ENCODE measurements around the gene FLNC.

Gene FLNC

GRCh38 chr7:128801003-128801402 is 29.2 kb upstream of the FLNC start:
- no peak for DNase-seq (ENCODE audit: low spot score)

- DNase-seq (ENCODE audit: low spot score), result no peak
Observed at GRCh38 chr7:128801667-128802418, 28.4 kb upstream of the FLNC start.

DNA sequence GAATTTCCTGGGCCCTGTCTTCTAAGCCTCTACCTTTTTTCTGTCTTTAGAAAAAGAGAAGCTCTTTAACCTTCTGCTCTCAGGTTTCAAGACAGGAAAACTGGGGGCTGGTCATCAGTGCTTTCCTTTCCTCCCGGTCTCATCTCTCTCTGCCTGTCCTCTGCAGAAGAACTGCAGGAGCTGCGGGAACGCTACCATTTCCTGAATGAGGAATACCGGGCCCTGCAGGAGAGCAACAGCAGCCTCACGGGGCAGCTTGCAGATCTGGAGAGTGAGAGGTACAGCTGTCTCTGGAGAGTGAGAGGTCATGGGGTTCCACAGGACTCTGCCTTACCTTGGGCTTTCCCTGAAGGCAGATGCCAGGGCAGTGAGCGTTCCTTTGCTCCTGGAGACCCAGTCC is 25.7 kb upstream of the FLNC start:
- DNase-seq (ENCODE audit: low spot score), result no peak

DNA sequence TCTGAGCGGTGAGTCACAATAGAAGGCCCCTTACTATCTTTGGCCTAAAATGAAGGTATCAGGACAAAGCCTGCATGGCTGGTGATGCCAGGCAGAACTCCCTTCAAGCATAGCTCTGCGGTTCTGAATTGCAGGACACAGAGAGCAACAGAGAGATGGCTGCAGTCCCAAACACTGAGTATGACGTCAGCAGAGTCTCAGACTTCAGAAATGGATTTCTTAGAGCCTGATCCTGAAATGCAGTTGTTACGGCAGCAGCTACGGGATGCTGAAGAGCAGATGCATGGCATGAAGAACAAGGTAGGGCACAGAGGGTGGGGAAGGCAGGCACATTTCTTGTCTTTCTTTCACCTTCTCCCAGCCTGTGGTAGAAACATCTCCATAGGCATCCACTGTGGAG is 25.0 kb upstream of the FLNC start:
- no peak for DNase-seq (ENCODE audit: low spot score)

GRCh38 chr7:128807191-128807590 is 23.0 kb upstream of the FLNC start:
- no peak for DNase-seq (ENCODE audit: low spot score)

DNA sequence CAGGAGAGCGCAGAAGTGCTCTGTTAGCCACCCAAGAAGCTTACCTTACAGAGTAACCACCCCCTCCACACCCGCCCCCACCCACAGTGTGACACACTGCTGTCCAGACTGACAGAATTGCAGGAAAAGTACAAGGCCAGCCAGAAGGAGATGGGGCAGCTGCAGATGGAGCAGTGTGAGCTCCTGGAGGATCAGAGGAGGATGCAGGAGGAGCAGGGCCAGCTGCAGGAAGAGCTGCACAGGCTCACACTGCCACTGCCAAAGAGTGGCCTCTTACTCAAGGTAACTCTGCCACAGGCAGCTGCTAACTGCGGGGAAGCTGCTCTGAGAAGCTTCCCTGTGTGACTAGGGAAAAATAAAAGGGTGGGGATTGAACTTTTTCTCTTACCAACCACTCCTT is 20.8 kb upstream of the FLNC start:
- DNase-seq (ENCODE audit: low spot score), result no peak

DNA sequence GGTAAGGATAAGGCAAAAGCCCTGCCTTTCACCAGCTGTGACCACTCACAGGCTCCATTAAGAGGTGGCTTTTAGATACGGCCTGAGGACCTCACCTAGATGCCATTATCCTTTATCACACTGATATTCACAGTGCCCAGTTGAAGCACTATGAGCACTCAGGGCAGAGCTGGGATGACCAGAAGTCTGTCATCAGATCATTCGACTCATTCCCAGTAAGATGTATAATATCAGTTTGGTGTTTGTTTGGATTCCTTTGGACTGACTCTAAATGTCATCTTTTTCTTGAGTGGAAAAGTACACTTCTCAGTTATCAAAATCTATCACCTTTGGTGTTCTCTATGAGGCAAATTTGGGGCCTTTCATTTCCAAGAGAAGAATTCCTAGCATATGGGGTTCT is 19.7 kb upstream of the FLNC start:
- no peak for DNase-seq (ENCODE audit: low spot score)

DNA sequence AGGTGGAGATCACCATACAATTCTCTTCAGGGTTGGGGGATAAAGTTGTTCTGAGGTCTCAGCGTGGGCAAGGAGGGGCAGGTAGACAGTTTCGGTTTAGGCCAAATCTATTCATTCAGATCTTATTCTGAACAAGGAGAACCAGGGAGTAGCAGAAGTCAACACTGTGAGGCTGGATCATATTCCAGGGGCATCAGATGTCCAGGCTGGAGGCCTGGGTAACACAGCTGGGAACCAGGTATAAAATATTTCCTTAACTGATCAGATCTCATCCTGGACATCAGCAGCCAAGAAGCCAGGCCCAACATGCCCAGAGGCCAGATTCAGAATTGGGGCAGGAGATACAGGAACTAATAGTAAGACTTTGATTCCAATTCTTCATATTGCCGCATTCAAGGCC is 19.2 kb upstream of the FLNC start:
- no peak for DNase-seq (ENCODE audit: low spot score)

- no peak for DNase-seq (ENCODE audit: low spot score)
Observed at GRCh38 chr7:128811631-128812430, 18.4 kb upstream of the FLNC start.

DNA sequence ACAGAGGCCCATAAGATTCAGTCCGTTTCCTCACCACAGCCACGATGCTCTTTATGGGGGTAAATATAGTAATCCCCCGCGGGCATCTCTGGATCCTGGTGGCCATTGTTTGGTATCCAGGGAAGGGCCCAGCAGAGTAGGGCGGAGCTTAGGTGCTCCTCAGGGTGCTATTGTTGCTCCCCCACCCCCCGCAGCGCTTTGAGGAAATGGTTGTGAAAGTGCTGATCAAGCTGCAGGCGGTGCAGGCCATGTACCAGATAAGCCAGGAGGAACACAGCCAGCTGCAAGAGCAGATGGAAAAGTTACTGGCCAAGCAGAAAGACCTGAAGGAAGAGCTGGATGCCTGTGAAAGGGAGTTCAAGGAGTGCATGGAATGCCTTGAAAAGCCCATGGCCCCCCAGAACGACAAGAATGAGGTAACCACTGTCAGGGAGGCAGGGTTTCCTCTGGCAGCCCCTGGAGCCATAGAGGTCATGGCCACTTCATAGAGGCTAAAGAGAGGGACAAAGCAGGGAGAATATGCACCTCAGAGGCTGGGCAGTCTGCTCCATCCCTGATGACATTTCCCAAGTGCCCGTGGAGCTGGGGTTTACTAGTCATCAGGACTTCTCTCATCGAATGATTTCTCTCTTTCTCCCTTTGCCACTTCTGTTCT is 17.6 kb upstream of the FLNC start:
- DNase-seq (ENCODE audit: low spot score), result no peak

- no peak for DNase-seq (ENCODE audit: low spot score)
Observed at GRCh38 chr7:128814499-128814898, 15.7 kb upstream of the FLNC start.

- DNase-seq (ENCODE audit: low spot score), result no peak
Observed at GRCh38 chr7:128815289-128815942, 14.8 kb upstream of the FLNC start.

GRCh38 chr7:128818694-128819093 is 11.5 kb upstream of the FLNC start:
- no peak for DNase-seq (ENCODE audit: low spot score)

GRCh38 chr7:128821724-128822123 is 8.5 kb upstream of the FLNC start:
- DNase-seq (ENCODE audit: low spot score), result no peak

DNA sequence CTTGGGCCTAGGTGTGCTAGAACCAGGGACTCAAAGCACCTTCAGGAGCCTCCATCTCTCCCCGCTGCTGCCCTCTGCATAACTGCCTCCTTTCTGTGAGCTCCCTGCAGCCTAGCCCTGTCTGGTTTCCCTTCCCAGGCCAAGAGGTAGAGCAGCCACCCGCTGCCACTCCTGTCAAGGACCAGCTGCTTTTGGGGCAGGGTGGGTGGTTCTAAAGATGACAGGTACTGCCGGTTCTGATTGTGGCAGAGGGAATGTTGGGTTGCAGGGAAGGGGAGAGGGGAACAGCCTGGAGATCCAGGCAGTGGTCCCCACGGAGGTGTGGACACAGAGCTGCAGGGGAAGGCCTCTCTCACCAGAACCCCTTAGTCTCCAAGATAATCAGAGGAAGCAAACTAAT is 3.7 kb upstream of the FLNC start:
- no peak for DNase-seq (ENCODE audit: low spot score)

- no peak for DNase-seq (ENCODE audit: low spot score)
Observed at GRCh38 chr7:128826916-128827247, 3.3 kb upstream of the FLNC start.

- no peak for DNase-seq (ENCODE audit: low spot score)
Observed at GRCh38 chr7:128827248-128827958, 2.8 kb upstream of the FLNC start.

- DNase-seq (ENCODE audit: low spot score), result no peak
Observed at GRCh38 chr7:128827971-128828711, 2.1 kb upstream of the FLNC start.

GRCh38 chr7:128829391-128830166 is 627 bp upstream of the FLNC start:
- DNase-seq (ENCODE audit: low spot score), result no peak

DNA sequence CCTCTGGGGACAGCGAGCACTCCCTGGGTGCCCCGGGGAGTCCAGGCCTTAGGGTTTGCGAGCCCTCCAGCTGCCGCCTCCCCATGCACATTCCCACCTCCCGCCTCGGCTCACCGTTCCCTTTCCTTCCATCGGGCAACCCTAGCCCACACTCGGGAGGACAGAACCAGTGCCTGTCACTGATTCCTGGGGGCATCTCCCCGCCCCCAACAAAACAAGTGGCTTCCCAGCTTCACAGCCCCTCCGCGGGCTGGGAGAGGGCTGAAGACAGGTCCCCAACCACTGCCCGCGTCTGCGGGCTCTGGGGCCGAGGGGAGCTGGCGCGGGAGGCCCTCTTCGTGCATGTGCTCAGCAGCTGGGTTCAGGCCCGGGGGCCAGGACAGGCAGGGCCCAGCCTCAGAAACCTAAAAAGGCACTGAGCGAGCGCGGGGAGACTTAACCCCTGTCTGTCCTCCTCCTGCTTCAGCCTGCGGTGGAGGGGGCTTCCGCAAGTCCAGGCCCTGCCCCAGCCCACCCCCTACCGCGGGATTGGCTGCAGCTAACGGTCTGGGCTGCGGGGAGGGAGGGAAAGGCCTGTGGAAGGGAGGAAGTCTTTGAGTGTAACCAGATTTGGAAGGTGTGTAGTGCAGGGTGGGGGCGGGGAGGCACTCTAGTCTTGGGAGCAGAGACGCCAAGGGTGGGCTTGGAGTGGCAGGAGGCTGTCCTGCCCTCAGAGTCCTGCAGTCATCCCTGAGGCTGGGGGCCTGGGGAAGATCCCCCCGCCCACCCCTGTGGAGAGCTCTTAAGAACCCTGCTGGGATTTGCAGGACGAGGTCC is 1.2 kb downstream of the FLNC start:
- no peak for DNase-seq (ENCODE audit: low spot score)
